AG08395 (cell line): Measurements from ENCODE around the gene RNF44.
"Not testable (repeated sequence)": the region's sequence is repeated elsewhere in the genome, so short reads cannot be mapped to it uniquely, and the experiment has no call there.

Experiments
- DNase-seq: peaks from one replicate; pipeline ENCODE4 v3.0.0; 2012; ENCODE audit warnings: mixed read lengths, low spot score

Gene RNF44

GRCh38 chr5:176519810-176520720 lies 17.1 kb downstream of the RNF44 start:
- no peak for DNase-seq

- DNase-seq = no peak
Observed at GRCh38 chr5:176517053-176517661, 20.0 kb downstream of the RNF44 start.

GRCh38 chr5:176515396-176515795 lies 21.8 kb downstream of the RNF44 start:
- DNase-seq = no peak

GRCh38 chr5:176514244-176514950 lies 22.8 kb downstream of the RNF44 start:
- no peak for DNase-seq

GRCh38 chr5:176513788-176514187 lies 23.4 kb downstream of the RNF44 start:
- no peak for DNase-seq

GRCh38 chr5:176508603-176509002 lies 28.6 kb downstream of the RNF44 start:
- no peak for DNase-seq

GRCh38 chr5:176507911-176508310 lies 29.3 kb downstream of the RNF44 start:
- no peak for DNase-seq

- no peak for DNase-seq
Observed at GRCh38 chr5:176503496-176503895, 33.7 kb downstream of the RNF44 start.

- DNase-seq = peak; percentile 85
Observed at GRCh38 chr5:176501333-176501732, 35.9 kb downstream of the RNF44 start.

- no peak for DNase-seq
Observed at GRCh38 chr5:176500511-176500910, 36.7 kb downstream of the RNF44 start.

- no peak for DNase-seq
Observed at GRCh38 chr5:176499273-176499672, 37.9 kb downstream of the RNF44 start.

GRCh38 chr5:176497852-176498251 lies 39.4 kb downstream of the RNF44 start:
- DNase-seq = no peak

- peak; percentile 7 for DNase-seq
Observed at GRCh38 chr5:176492431-176492830, 44.8 kb downstream of the RNF44 start.

- no peak for DNase-seq
Observed at GRCh38 chr5:176491901-176492300, 45.3 kb downstream of the RNF44 start.

- DNase-seq = no peak
Observed at GRCh38 chr5:176491101-176491502, 46.1 kb downstream of the RNF44 start.

- no peak for DNase-seq
Observed at GRCh38 chr5:176490301-176490700, 46.9 kb downstream of the RNF44 start.

GRCh38 chr5:176489077-176489476 lies 48.1 kb downstream of the RNF44 start:
- no peak for DNase-seq

- not testable (repeated sequence) for DNase-seq
Observed at GRCh38 chr5:176487160-176487559, 50.0 kb downstream of the RNF44 start.

- no peak for DNase-seq
Observed at GRCh38 chr5:176486189-176486757, 50.9 kb downstream of the RNF44 start.

GRCh38 chr5:176485176-176485575 lies 52.0 kb downstream of the RNF44 start:
- DNase-seq = no peak

GRCh38 chr5:176481711-176482110 lies 55.5 kb downstream of the RNF44 start:
- no peak for DNase-seq
